NT2/D1 (cell line): Measurements from ENCODE around the gene PLAC1.

Source experiments
- DNase-seq: peaks from one replicate; pipeline ENCODE4 v3.0.0-alpha.2; 2011; ENCODE audit warnings: low read depth, low spot score
- H3K27me3 ChIP-seq: 2 replicates; pipeline ENCODE4 v1.6.0; 2011; ENCODE audit warnings: mild to moderate bottlenecking; ENCODE audit not compliant: insufficient read length, insufficient read depth
- H3K36me3 ChIP-seq: 2 replicates; pipeline ENCODE4 v1.6.1; 2011; ENCODE audit warnings: mild to moderate bottlenecking, low read length, mixed read lengths; ENCODE audit not compliant: insufficient read depth, insufficient read length
- H3K4me1 ChIP-seq: 2 replicates; pipeline ENCODE4 v1.5.1; 2011; ENCODE audit not compliant: insufficient read depth, insufficient read length
- H3K4me3 ChIP-seq: 2 replicates; pipeline ENCODE4 v1.5.1; 2011; ENCODE audit warnings: low read depth; ENCODE audit not compliant: insufficient read length
- H3K9ac ChIP-seq: 2 replicates; pipeline ENCODE4 v1.6.0; 2011; ENCODE audit warnings: low read depth; ENCODE audit not compliant: insufficient read length
- H3K9me3 ChIP-seq: 2 replicates; pipeline ENCODE4 v1.5.1; 2011; ENCODE audit warnings: mild to moderate bottlenecking, low read length; ENCODE audit not compliant: insufficient read depth
- SUZ12 ChIP-seq: IDR thresholded peaks from 2 replicates; pipeline ENCODE4 v1.6.1; 2011; ENCODE audit not compliant: insufficient read length, insufficient read depth; ENCODE audit errors: extremely low read depth
- YY1 ChIP-seq: IDR thresholded peaks from 2 replicates; pipeline ENCODE4 v1.6.1; 2011; ENCODE audit not compliant: insufficient read length, insufficient read depth
- ZNF274 ChIP-seq: IDR thresholded peaks from 2 replicates; pipeline ENCODE4 v1.6.1; 2011; ENCODE audit warnings: mild to moderate bottlenecking, low read depth, low read length

PLAC1 gene

DNA sequence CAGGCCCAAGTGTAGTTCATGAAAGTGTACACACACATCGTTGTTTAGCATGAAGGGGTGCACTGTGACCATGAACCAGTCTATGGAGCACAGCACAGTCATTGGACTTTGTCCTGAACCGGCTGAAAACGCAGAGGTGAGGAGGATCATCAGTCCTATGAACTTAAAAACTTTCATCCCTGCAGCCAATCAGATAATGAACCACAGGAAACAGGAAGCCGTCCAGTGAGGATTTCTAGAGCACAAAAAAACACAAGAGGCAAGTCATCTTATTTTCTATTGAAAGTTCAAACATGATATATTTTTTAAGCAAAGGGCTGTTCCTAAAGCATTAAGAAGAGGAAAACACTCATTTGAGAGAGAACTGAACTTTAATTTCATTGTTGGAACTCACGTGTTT, 91.8 kb downstream of the PLAC1 start:
- no peak for TF ChIP-seq ZNF274
- TF ChIP-seq SUZ12: no peak
- no peak for TF ChIP-seq YY1
- H3K4me3 ChIP-seq: no peak overlapping the region
- DNase-seq: no peak

DNA sequence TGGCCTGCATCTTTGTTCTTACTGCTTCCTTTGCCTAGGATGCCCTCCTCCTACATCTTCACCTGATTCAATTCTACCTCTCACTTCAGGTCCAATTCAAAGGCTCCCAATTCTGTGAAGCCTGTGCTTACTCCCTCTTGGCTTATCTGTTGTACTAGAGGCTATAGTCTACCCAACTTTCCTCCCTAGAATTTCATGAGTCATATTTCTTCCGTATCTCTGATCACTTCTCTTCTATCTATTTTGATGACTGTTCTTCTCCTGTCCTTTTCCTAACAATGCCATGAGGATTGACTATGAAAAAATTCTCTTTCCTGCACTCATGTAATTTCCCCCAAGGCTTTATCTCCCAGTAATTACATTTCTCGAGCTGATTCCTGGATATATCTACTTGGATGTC, 96.3 kb downstream of the PLAC1 start:
- DNase-seq: no peak
- no peaks in the 10 kb centered on the region for H3K4me1 ChIP-seq
- H3K36me3 ChIP-seq: no peaks in the 10 kb centered on the region
- TF ChIP-seq SUZ12: no peak
- TF ChIP-seq ZNF274: no peak
- no peak for TF ChIP-seq YY1
- H3K4me3 ChIP-seq: no peak overlapping the region
- H3K9me3 ChIP-seq: no peaks in the 10 kb centered on the region
- H3K9ac ChIP-seq: no peak overlapping the region
- H3K27me3 ChIP-seq: no peaks in the 10 kb centered on the region

More for the DNA sequence above, 91.8 kb downstream of the PLAC1 start:
- H3K27me3 ChIP-seq: no peaks in the 10 kb centered on the region
- H3K9me3 ChIP-seq: no peaks in the 10 kb centered on the region
- no peaks in the 10 kb centered on the region for H3K4me1 ChIP-seq
- H3K36me3 ChIP-seq: no peaks in the 10 kb centered on the region
- no peak overlapping the region for H3K9ac ChIP-seq

DNA sequence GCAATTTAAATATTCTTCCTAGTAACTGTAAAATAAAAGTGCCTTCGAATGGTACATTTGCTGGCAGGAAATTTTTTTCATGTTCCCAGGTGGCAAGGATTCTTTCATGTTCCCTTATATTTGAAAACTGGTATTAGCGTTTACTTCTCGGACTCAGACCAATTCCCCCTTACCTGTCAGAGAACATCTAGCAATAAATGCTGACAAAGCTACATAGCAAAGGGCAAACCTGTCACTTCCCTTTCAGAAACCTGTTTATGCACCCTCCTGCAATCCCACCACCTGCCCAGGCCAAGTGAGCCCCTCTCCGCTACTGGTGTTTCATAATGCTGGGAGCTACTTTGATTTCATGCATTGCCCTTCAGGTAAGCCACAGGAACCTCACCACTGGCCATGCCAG, 100.1 kb downstream of the PLAC1 start:
- H3K27me3 ChIP-seq: no peaks in the 10 kb centered on the region
- H3K9me3 ChIP-seq: no peaks in the 10 kb centered on the region
- H3K9ac ChIP-seq: no peak overlapping the region
- H3K36me3 ChIP-seq: no peaks in the 10 kb centered on the region
- H3K4me1 ChIP-seq: no peaks in the 10 kb centered on the region
- TF ChIP-seq YY1 (no peak), SUZ12 (no peak), ZNF274 (no peak)
- no peak for DNase-seq
- no peak overlapping the region for H3K4me3 ChIP-seq

DNA sequence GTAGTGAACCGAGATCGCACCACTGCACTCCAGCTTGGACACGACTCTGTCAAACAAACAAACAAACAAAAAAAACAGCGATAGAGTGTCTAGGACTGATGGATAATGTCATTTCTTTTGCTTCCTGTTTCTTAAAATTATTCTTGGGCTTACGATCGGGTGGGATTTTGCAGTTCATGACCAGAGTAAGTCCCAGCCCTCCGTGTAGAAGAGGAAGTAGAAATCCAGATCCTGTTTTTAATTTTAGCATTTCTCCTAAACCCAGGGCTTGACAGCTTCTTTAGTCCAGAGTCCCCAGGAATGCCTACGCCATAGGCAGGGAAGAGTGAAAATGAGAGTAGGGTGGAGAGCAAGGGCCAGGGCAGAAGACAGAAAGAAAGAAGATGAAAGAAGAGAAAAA, 104.0 kb downstream of the PLAC1 start:
- TF ChIP-seq YY1: no peak
- TF ChIP-seq ZNF274: no peak
- no peak for TF ChIP-seq SUZ12
- Histone ChIP-seq H3K9ac (no peak overlapping the region), H3K36me3 (no peaks in the 10 kb centered on the region), H3K4me1 (no peaks in the 10 kb centered on the region), H3K9me3 (no peaks in the 10 kb centered on the region), H3K4me3 (no peak overlapping the region), H3K27me3 (peaks cover 11% of the 10 kb centered on the region)
- no peak for DNase-seq

DNA sequence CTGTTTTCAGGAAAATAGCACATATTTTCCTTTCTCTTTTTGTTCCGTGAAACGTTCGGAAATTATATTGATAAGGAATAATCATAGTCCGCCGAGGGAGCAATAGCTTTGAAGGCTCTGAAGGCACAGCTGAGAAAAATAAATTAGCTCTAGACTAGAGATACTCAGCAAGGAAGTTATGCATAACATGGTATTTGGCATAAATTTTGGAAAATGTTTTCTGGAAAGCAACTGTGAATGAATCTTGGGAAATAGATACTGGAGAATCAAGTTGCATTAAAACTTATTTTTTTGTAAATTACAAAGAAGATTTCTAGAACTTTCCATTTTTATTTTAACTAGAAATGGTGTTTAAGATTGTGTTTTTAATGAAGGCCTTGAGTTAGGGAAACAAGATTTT, 105.9 kb downstream of the PLAC1 start:
- no peaks in the 10 kb centered on the region for H3K4me1 ChIP-seq
- H3K4me3 ChIP-seq: no peak overlapping the region
- H3K27me3 ChIP-seq: peaks cover 11% of the 10 kb centered on the region
- no peak for DNase-seq
- H3K9me3 ChIP-seq: no peaks in the 10 kb centered on the region
- H3K9ac ChIP-seq: no peak overlapping the region
- no peaks in the 10 kb centered on the region for H3K36me3 ChIP-seq
- no peak for TF ChIP-seq SUZ12

DNA sequence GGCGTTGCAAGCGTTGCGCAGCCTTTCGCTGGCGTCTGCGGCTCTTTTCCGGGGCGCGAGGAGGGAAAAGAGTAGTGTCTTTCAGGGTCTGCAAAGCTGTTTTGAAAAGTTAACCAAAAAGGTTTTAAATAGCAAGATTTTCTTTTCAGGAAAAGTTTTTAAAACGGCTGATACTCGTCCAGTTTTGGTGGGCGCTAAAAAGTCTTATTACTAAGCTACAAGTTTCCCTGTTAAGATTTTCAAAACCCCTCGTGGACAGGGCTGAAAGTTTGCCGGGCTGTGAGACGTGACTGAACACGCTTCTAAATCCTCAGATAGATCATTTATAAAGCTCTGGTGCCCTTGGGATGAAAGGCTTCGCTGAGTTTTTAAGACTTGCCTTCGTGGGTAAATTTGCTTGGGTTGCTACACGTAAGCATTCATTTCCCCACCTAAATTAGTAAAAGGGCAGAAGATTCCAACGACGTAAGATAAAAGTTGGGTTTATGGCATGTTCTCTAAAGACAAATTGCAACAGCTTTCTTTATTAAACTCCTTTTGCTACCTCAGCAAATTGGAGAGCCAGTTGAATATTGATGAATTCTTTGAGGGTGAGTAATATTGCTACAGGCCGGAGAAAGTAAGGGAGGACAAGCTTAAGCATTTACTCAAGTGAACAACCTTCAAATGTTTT, 106.8 kb downstream of the PLAC1 start:
- Histone ChIP-seq H3K36me3 (no peaks in the 10 kb centered on the region), H3K9me3 (no peaks in the 10 kb centered on the region), H3K4me3 (peak overlapping the region; percentile 26), H3K27me3 (peaks cover 11% of the 10 kb centered on the region), H3K9ac (peak overlapping the region; percentile 32), H3K4me1 (no peaks in the 10 kb centered on the region)
- DNase-seq: no peak
- no peak for TF ChIP-seq SUZ12
- TF ChIP-seq ZNF274: no peak
- no peak for TF ChIP-seq YY1

DNA sequence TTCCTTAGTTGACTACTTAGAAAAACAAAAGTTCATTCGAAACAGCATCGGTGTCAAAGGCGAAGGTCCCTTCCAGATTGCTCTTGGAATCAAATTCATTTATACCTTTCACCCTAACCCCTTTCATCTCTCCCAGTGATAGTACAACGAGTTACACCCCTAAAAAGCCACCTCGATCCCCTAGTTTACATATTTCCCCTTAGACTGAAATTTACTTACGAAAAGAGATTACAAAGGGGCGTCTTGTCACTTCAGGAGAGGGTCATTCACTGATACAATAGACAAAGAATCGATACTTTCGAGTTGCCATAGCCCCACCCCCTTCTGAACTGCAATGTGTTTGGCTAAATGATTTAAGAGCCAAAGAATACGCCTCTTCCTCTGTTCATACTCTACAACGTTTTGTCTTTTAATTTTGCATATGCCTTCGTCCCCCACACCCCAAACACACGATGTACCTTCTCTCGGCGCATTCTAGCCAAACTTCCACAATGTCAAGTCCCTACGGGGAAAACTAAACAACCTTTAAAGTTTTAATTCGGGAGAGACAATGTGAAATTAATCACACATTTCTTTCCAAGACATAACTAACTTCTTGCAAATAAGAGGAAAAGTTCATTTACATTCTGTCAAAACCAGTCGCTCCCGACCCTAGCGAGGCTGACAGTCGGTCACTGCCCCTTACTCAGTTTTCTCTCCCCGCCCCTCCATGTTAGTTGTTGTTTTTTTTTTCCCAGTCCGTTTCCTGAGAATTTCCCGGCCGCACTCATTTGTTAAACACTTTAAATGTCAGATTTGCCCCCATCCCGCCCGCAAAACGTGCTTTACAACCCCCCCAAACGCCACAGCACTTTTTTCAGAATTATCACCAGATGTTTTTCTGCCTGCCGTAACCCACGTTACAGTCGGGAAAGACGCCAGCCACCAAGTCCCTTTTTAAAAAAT, 109.7 kb downstream of the PLAC1 start:
- no peaks in the 10 kb centered on the region for H3K9me3 ChIP-seq
- H3K36me3 ChIP-seq: no peaks in the 10 kb centered on the region
- peak overlapping the region; percentile 32 for H3K4me3 ChIP-seq
- peaks cover 11% of the 10 kb centered on the region for H3K27me3 ChIP-seq
- H3K4me1 ChIP-seq: no peaks in the 10 kb centered on the region
- H3K9ac ChIP-seq: peak overlapping the region; percentile 5
- TF ChIP-seq ZNF274 (no peak), SUZ12 (no peak), YY1 (no peak)
- no peak for DNase-seq
